Posterior cingulate gyrus (tissue), 11 donors: ENCODE measurements around the gene GPR42.
"Not testable (repeated sequence)": the region's sequence is repeated elsewhere in the genome, so short reads cannot be mapped to it uniquely, and the experiment has no call there.

ENCODE experiments used
- DNase-seq, 10 donors: peaks; one replicate each; pipeline versions ENCODE4 v3.0.0 to v3.0.0-alpha.2; 2020 to 2021; ENCODE audit warnings: mixed read lengths in 3 of 10
- intact Hi-C: fragments of 100-400 bp; cut with DNase I; formaldehyde crosslinking; loops from one replicate; pipeline ENCODE4 v1.15.1; 2023

GPR42 gene

DNA sequence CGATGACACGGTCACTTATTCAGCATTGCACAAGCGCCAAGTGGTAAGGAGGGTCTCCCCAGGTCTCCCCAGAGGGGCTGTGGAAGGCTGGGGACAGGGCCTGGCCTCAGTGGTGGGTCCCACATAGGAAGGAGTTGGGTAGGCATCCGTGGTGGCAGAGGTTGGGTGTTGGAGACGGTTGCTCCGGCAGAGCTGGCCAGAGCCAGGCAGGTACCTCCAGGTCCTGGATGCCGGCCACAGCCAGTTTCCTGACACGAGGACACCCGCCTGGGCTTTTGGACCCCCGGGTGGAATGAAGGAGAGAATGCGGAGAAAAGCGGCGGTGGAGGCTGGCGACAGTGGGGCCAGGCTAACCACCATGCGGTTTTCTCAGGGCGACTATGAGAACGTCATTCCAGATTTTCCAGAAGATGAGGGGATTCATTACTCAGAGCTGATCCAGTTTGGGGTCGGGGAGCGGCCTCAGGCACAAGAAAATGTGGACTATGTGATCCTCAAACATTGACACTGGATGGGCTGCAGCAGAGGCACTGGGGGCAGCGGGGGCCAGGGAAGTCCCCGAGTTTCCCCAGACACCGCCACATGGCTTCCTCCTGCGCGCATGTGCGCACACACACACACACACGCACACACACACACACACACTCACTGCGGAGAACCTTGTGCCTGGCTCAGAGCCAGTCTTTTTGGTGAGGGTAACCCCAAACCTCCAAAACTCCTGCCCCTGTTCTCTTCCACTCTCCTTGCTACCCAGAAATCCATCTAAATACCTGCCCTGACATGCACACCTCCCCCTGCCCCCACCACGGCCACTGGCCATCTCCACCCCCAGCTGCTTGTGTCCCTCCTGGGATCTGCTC is 24.4 kb upstream of the GPR42 start:
- DNase-seq, result peak in 5 of 10 donors; percentile 6 to 83 (median 46)
- intact Hi-C loops, result loop anchor here (5.0 kb wide), 1 partner anchor 74 kb away; no protein-coding TSS in a partner anchor

DNA sequence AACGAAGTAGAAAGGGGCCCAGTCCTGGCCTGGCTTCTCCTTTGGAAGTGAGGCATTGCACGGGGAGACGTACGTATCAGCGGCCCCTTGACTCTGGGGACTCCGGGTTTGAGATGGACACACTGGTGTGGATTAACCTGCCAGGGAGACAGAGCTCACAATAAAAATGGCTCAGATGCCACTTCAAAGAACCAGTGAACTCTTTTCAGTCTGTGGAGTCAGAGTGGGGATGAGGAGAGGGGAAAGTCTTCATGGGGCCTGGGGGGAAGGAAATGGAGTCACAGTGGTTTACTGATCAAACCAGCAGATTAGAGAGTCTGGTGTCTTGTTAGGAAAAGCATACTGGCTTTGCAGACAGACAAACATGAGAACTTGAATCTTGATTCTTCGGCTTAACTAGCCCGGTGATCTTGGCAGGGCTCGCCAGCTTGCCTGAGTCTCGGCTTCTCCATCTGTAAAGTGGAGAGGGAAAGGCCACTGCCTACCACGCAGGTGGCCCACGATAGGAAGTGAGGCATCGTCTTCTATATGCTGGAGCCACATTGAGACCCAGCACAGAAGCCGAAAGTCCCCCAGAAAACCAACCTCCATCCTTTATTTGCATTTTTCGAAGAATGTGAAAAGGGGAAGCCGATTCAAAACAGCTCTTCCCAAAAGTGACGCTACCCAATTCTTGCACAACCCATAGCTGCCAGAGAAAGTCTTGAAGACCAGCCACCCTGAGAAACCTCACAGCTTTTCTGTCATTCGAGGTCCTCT is 23.5 kb upstream of the GPR42 start, which contains the start of gene FFAR1:
Gene FFAR1, plus strand, starts transcription at position 732 of the 759 bp plus-strand sequence. CDS start 3,650 bp downstream, outside the sequence.
- intact Hi-C loops, result loop anchor here (5.0 kb wide), 1 partner anchor 75 kb away; no protein-coding TSS in a partner anchor
- DNase-seq, result peak in 5 of 10 donors; percentile 5 to 49 (median 31)

DNA sequence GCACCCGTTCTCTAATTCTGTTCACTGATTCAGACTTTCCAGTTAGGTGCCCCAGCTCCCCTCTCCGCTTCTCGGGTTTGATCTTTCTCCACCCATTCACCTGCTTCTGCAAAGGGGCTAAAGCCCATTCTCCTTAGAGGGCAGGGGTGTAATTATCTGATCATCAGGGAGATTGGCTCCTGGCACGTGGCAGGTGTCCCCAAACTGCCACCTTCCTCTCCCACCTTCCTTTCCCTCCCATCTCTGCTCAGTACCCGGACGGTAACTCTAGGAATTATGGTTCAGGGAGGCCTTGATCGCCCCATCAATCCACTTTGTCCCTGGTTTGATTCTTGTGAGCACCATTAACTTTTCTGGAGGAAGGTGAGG is 23.0 kb upstream of the GPR42 start:
- intact Hi-C loops, result loop anchor here (5.0 kb wide), 1 partner anchor 76 kb away; no protein-coding TSS in a partner anchor

DNA sequence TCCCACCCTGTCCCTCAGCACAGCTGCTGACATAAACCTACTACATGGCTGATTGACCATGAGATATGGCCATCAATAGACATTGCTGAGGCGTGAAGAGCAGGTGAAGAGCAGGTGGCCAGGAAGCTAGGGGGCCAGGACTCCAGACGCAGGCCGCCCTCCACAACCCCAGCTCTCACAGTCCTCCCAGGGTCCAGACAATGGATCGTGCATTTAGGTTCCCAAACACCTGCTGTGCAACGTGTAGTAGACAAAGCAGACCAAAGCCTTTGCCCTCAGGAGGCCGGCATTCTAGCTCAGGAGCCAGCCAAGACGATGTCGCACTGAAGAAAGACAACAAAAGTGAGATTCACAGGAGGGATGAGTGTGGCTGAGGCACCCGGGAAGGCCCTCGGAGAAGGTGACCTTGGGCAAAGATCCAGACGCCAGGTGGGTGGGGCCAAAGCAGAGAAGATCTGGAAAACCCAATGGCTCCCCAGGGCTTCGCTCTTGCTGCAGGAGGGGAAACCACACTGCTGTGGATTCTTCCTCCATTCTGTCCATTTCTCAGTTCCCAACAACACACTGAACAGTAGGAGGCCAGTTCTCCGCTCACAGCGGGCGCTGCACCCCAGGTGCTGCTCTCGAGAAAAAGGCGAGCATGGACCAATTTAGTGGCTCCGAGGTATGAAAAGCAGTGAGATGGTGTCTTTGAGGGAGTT is 21.8 kb upstream of the GPR42 start:
- peak in 4 of 10 donors; percentile 1 to 64 (median 38) for DNase-seq
- intact Hi-C loops, result loop anchor here (5.0 kb wide), 1 partner anchor 77 kb away; no protein-coding TSS in a partner anchor

More for the DNA sequence above, 23.0 kb upstream of the GPR42 start:
- DNase-seq, result peak in 1 of 10 donors; percentile 30

DNA sequence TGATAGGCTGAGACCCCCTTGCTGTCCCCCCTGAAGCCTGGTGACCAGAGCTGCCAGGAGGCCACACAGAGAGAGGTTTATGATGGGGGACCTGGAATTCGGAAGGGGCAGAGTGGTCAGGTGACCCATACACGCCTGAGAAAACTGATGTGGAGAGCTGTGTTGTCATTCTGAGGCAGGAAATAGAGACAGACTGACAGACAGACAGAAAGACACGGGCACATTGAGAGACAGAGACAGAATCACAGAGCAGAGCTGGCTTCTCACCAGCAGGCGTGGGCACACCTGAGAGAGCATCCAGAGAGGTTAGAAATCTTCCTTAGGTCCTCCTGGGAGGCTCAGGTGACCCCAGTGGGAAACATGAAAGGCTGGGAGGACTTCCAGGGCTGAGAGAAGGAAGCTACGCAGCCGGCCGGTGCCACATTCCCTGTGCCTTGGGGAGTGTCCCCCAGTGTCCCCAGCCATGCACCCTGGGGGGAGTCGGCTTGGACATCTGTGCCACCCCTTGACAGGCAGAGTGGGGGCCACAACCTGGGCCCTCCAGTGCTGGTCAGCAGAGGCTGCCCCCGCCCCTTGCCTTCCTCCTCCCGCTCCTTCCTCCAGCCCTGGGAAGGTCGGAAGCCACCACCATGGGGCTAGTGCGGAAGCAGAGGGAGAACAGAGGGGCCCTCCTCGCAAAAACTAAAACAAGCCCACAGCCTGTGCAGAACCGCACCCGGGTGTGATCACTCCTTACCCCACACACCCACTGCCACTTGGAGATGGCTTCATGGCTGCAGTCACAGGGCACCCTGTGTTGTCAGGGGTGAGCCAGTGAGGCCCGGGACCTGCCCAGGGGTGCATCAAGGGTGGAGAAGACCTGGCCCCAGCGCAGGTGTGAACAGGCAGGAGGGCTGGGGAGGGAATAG is 21.0 kb upstream of the GPR42 start:
- peak in 4 of 10 donors; percentile 5 to 77 (median 48) for DNase-seq
- intact Hi-C loops, result loop anchor here (5.0 kb wide), 1 partner anchor 78 kb away; no protein-coding TSS in a partner anchor

GRCh38 chr19:35350591-35350990 is 20.3 kb upstream of the GPR42 start:
- DNase-seq, result peak in 2 of 10 donors; percentile 54 to 82
- intact Hi-C loops, result no loop called here

GRCh38 chr19:35351411-35352176 is 19.3 kb upstream of the GPR42 start:
- DNase-seq, result peak in 3 of 10 donors; percentile 51 to 76 (median 66)
- intact Hi-C loops, result loop anchor here (1.0 to 2.0 kb wide), 2 partner anchors 117 to 144 kb away; no protein-coding TSS in a partner anchor

DNA sequence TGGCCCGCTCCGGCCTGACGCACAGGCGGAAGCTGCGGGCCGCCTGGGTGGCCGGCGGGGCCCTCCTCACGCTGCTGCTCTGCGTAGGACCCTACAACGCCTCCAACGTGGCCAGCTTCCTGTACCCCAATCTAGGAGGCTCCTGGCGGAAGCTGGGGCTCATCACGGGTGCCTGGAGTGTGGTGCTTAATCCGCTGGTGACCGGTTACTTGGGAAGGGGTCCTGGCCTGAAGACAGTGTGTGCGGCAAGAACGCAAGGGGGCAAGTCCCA is 18.8 kb upstream of the GPR42 start:
- DNase-seq, result peak in 1 of 10 donors; percentile 74
- intact Hi-C loops, result loop anchor here (1.0 to 2.0 kb wide), 2 partner anchors 117 to 143 kb away; no protein-coding TSS in a partner anchor

- intact Hi-C loops, result loop anchor here (1.0 to 2.0 kb wide), 2 partner anchors 116 to 143 kb away; no protein-coding TSS in a partner anchor
- peak; percentile 45 to 95 (median 77) for DNase-seq
Observed at GRCh38 chr19:35352448-35353304, 18.2 kb upstream of the GPR42 start.

- DNase-seq, result peak in 2 of 10 donors; percentile 17 to 30
- intact Hi-C loops, result loop anchor here (2.0 kb wide), 1 partner anchor 115 kb away; no protein-coding TSS in a partner anchor
Observed at GRCh38 chr19:35353635-35354034, 17.2 kb upstream of the GPR42 start.

DNA sequence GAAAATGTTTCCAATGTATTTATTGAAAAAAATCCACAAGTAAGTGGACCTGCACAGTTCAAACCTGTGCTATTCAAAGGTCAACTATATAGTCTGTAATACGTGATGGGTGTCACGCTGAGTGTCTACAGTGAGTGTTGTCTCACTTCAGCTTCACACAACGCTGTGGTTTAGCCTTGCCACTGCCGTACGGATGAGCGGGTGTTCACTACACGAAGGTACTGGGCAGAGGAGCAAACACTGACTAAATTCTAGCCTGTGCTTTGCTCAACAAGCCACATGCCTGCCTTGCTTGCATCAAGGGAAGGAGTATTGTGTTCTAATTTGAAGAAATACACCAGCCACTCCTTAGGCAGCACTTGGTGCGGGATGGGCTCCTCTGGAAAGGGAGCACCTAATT is 16.0 kb upstream of the GPR42 start:
- intact Hi-C loops, result no loop called here
- peak in 3 of 10 donors; percentile 10 to 27 (median 26) for DNase-seq

DNA sequence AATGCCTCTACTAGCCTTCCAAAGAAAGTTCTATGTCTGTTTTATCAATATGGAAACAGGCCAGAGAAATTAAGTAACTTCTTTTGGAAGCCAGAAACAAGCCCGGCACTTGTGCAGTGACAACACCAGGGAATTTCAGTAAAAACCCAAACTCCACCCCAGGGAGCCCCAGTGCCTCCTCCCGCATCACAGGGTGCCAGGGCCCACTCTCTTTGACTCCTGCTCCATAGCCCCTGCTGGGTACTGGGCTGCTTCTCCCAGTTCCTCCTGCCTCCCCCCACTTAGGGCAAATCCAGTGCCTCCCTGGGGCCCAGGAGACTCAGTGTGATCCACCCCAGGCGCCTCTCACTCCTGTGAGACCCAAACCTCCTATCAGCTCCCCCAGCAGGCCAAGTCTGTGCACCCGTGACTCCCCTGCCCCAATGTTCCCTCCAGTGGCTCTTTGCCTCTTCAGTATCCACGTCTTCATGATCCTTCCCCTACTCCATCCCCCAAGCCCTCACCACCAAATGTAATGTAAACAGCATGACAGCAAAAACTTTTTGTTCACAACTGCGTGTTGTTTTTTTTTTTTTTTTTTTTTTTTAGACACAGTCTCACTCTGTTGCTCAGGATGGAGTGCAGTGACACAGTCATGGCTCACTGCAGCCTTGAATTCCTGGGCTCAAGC is 14.9 kb upstream of the GPR42 start:
- intact Hi-C loops, result no loop called here
- peak in 3 of 10 donors; percentile 15 to 33 (median 23) for DNase-seq

DNA sequence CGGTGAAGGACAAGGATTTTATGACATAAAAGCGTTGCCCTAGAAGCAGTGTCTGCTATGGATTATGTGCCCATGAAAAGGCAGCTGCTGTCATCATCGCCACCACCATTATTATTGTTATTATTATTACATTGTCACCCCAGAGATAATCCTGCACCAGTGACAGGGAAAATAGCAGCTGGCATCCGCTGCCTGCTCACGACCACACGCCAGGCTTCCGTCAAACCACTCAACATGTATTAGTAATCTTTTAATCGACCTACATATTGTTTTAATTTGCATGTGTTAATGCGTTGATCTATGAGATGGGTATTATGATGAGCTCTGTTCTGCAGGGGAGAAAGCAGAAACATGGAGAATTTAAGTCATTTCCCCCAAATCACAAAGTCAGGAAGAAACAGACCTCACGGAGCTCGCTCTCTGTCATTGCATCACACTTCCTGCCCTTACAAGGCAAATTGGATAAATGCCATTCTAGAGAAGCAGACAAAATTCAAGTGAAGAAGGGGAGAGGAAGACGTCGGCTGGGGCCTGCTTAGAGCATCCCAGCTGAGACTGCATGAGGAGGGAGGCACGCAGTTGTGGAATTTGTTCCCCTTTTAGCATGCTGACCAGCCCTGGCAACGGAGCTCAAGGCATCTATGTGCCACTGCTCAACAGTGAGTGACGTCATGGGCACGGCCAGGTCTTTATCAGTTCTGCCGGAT is 12.8 kb upstream of the GPR42 start, which contains the start of gene FFAR3:
Gene FFAR3, plus strand, starts transcription at position 594 of the 707 bp plus-strand sequence. CDS start 431 bp downstream, outside the sequence.
- peak in 3 of 10 donors; percentile 63 to 78 (median 76) for DNase-seq
- intact Hi-C loops, result no loop called here

DNA sequence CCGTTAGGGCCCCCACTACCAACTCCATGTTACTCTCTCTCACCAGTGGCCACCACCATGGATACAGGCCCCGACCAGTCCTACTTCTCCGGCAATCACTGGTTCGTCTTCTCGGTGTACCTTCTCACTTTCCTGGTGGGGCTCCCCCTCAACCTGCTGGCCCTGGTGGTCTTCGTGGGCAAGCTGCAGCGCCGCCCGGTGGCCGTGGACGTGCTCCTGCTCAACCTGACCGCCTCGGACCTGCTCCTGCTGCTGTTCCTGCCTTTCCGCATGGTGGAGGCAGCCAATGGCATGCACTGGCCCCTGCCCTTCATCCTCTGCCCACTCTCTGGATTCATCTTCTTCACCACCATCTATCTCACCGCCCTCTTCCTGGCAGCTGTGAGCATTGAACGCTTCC is 12.0 kb upstream of the GPR42 start:
- DNase-seq, result peak in 1 of 10 donors; percentile 1
- intact Hi-C loops, result not testable (repeated sequence)

DNA sequence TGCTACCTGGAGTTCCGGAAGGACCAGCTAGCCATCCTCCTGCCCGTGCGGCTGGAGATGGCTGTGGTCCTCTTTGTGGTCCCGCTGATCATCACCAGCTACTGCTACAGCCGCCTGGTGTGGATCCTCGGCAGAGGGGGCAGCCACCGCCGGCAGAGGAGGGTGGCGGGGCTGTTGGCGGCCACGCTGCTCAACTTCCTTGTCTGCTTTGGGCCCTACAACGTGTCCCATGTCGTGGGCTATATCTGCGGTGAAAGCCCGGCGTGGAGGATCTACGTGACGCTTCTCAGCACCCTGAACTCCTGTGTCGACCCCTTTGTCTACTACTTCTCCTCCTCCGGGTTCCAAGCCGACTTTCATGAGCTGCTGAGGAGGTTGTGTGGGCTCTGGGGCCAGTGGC is 11.5 kb upstream of the GPR42 start:
- peak in 2 of 10 donors; percentile 26 to 38 for DNase-seq
- intact Hi-C loops, result not testable (repeated sequence)

- intact Hi-C loops, result not testable (repeated sequence)
- peak in 1 of 10 donors; percentile 30 for DNase-seq
Observed at GRCh38 chr19:35360081-35360480, 10.8 kb upstream of the GPR42 start.
